ENCODE data around the gene PATE4.
"Not testable (repeated sequence)": the region's sequence is repeated elsewhere in the genome, so short reads cannot be mapped to it uniquely, and the experiment has no call there.

PATE4 gene

DNA sequence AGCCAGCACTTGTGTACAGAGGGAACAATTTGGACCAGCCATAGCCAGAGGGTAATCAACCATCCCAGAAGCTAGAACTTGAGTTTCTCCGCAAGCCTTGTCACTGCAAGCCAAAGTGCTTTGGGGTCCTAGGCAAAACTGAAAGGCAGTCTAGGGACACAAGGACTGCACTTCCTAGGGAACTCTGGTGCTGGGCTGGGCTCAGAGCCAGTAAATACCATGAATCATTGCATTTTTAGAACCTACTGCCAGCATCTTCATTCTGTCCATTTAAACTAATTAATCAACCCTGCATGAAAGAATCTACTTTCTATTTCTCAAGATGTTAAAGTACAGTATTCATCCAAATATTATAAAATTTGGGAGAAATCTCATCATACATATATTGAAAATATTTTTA, 25.2 kb upstream of the PATE4 start:
- no peak for DNase-seq (ENCODE audit: low read depth)
- H3K4me3 ChIP-seq (ENCODE audit: low read depth, low read length) = no peak overlapping the region
- TF ChIP-seq, protein P1, sequence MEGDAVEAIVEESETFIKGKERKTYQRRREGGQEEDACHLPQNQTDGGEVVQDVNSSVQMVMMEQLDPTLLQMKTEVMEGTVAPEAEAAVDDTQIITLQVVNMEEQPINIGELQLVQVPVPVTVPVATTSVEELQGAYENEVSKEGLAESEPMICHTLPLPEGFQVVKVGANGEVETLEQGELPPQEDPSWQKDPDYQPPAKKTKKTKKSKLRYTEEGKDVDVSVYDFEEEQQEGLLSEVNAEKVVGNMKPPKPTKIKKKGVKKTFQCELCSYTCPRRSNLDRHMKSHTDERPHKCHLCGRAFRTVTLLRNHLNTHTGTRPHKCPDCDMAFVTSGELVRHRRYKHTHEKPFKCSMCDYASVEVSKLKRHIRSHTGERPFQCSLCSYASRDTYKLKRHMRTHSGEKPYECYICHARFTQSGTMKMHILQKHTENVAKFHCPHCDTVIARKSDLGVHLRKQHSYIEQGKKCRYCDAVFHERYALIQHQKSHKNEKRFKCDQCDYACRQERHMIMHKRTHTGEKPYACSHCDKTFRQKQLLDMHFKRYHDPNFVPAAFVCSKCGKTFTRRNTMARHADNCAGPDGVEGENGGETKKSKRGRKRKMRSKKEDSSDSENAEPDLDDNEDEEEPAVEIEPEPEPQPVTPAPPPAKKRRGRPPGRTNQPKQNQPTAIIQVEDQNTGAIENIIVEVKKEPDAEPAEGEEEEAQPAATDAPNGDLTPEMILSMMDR (IDR thresholded peaks at IDR 0.05; ENCODE audit: low read depth, low read length, missing control alignments) = no peak

DNA sequence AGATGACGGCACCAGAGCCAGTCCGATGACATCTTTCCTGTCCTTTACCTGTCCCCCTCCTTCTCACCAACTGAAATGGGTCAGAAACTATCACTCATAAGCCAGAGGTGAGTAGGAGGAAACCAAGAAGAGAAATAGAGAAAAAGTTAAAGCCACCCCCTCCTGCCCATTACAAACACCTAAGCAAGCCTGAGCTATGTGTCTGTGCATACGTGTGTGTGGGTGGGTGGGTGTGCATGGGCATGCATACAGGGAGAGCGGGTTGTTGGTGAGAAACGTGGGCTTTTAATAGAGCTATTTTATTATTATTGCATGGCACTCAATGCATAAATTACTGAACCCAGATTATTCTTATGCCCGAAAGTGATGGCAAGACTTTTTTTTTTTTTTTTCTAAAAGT, 2.6 kb downstream of the PATE4 start:
- H3K4me3 ChIP-seq (ENCODE audit: low read depth, low read length) = no peak overlapping the region
- TF ChIP-seq, protein P1 (IDR thresholded peaks at IDR 0.05; ENCODE audit: low read depth, low read length, missing control alignments) = no peak
- no peak for DNase-seq (ENCODE audit: low read depth)

DNA sequence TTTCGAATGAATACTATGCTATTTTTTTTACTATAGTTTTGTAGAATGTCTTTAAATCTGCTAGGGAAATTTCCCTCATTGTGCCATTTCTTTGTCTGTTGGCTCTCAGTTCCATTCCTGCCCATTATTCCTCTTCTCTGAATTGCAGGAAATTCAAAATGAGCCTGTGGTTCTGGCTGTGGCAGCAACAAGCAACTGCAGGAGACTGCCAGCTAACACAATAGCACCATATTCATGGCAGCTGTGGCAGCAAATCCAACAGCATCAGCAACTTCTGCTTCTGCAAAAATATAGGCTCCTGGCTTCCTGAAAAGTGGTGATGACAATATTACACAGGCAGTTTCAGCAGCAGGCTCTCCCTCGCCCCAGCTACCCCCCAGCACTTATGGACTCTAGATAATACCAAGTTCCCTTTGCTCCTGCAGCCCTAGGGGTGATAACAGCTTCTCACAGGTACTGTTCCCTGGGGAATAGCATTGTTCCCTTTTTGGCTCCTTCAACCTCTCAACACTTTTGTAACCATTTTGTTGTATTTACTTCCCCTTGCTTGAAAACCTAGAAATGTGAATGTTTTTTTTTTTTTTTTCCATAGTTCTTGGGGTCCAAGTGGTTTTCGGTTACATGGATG, 9.3 kb downstream of the PATE4 start:
- TF ChIP-seq, protein P1 (IDR thresholded peaks at IDR 0.05; ENCODE audit: low read depth, low read length, missing control alignments) = no peak
- DNase-seq (ENCODE audit: low read depth) = no peak
- H3K4me3 ChIP-seq (ENCODE audit: low read depth, low read length) = no peak overlapping the region

DNA sequence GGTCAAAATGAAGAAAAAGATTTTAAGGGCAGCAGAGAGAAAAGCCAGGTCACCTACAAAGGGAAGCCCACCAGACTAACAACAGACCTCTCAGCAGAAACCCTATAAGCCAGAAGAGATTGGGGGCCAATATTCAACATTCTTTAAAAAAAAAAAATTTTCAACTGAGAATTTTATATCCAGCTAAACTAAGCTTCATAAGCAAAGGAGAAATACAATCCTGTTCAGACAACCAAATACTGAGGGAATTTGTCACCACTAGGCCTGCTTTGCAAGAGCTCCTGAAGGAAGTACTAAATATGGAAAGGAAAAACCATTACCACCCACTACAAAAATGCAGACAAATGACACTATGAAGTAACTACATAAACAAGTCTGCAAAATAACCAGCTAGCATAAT, 13.1 kb downstream of the PATE4 start:
- no peak for DNase-seq (ENCODE audit: low read depth)
- H3K4me3 ChIP-seq (ENCODE audit: low read depth, low read length) = no peak overlapping the region
- TF ChIP-seq, protein P1 (IDR thresholded peaks at IDR 0.05; ENCODE audit: low read depth, low read length, missing control alignments) = no peak

- DNase-seq (ENCODE audit: low read depth) = not testable (repeated sequence)
Measured at GRCh38 chr11:125857670-125858069, 24.6 kb downstream of the PATE4 start.

GRCh38 chr11:125862786-125863185, 29.7 kb downstream of the PATE4 start:
- H3K4me3 ChIP-seq (ENCODE audit: low read depth, low read length); DNase-seq (ENCODE audit: low read depth): not testable (repeated sequence)

More at GRCh38 chr11:125857670-125858069, 24.6 kb downstream of the PATE4 start:
- not testable (repeated sequence) for H3K4me3 ChIP-seq (ENCODE audit: low read depth, low read length)

GRCh38 chr11:125865354-125865753, 32.2 kb downstream of the PATE4 start:
- not testable (repeated sequence) for DNase-seq (ENCODE audit: low read depth); H3K4me3 ChIP-seq (ENCODE audit: low read depth, low read length)

- TF ChIP-seq, protein P1 (IDR thresholded peaks at IDR 0.05; ENCODE audit: low read depth, low read length, missing control alignments) = no peak
- DNase-seq (ENCODE audit: low read depth) = no peak
Measured at GRCh38 chr11:125869521-125869920, 36.4 kb downstream of the PATE4 start.

More at GRCh38 chr11:125869521-125869920, 36.4 kb downstream of the PATE4 start:
- H3K4me3 ChIP-seq (ENCODE audit: low read depth, low read length) = no peak overlapping the region
